Renal cortex interstitium (tissue), 11 donors: ENCODE results near the gene LMAN1L. TPM values are rescaled to one million over a fixed set of nuclear protein-coding genes. Genes with fewer than 3 reads are reported as not detected.

Experiments
- DNase-seq, 11 donors: peaks; one replicate each; pipeline ENCODE4 v3.0.0-alpha.2; 2013; ENCODE audit warnings: low read depth in 9 of 11, low spot score in 4 of 11; ENCODE audit errors: extremely low read depth in 1 of 11
- polyA plus RNA-seq, 3 donors: library from polyadenylated mRNA; unstranded; fragments of 120-200 nt; gene quantifications; one replicate each; pipeline ENCODE4 v1.2.1, GENCODE V29; 2013; ENCODE audit not compliant: insufficient read length in 3 of 3

The LMAN1L gene
- polyA plus RNA-seq, 3 donors, result not detected

DNA sequence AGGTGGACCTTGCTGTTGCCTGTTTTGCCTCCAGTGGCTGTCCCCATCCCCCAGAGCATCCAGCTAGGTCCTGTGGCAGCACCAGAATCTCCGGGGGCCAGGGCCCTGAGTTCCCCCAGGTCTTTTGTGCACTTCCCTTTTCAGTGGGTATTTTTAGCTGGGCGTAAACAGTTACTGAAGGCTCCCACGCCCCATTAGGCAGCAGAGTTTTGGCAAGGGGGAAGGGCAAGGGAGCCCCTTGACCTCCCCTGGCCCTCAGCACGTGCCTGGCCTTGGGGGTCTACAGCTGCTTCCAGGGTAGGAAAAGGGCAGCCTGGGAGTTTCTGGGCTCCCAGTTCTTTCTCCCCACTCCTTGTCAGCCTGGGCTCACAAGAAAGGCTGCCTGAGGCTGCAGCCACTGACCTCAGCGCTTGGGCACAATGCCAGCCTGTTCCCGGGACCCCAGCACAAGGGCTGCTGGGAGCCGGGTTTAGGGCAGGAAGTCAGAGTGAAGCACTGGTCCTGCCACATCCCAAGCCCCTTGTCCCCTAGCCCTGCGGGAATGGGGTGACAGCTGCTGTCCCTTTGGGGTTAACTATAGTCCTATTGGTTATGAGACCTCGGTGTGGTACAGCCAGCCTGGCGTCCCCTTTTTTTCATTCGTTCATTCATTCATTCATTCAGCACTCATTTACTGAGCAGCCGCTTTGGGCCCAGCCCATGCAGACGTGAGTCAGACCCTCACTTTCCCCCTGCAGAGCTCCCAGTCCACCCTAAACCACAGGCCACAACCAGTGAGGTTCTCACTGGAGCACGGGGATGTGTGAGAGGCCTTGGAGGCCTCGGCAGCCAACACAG lies 22.3 kb upstream of the LMAN1L start:
- DNase-seq, result no peak

DNA sequence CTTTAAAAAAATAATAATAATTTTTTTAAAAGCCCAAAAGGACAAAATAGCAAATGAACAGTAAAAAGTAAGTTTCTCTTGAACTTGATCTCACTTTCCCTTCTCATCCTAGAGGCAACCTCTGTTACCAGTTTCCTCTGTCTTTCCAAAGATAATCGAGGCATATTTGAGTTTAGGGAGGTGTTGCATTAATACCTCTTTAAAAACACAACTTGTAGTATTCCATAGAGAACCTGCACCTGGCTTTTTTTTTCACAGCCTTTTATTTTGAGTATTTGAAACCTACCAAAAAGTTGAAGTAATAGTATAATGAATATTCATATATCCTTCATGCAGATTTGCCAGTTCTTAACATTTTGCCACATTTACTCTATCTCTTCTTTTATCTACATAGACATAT lies 21.6 kb upstream of the LMAN1L start:
- DNase-seq, result no peak

DNA sequence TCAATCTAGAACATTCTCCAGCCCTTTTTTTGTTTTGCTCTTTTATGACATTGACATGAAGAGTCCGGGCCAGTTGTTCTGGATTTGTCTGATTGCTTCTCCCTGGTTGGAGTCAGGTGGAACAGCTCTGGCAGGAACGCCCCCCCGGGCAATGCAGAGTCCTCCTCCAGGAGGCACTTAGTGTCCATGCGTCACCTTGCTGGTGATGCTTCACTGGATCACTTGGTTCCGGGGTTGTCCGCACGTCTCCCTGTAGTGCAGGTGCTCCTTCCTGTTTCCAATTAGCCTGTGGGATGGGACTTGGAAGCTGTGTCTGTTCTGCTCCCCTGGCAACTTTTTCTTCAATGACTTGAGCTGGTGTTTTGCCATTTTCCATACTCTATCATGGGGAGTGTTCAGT lies 21.0 kb upstream of the LMAN1L start:
- DNase-seq, result no peak

DNA sequence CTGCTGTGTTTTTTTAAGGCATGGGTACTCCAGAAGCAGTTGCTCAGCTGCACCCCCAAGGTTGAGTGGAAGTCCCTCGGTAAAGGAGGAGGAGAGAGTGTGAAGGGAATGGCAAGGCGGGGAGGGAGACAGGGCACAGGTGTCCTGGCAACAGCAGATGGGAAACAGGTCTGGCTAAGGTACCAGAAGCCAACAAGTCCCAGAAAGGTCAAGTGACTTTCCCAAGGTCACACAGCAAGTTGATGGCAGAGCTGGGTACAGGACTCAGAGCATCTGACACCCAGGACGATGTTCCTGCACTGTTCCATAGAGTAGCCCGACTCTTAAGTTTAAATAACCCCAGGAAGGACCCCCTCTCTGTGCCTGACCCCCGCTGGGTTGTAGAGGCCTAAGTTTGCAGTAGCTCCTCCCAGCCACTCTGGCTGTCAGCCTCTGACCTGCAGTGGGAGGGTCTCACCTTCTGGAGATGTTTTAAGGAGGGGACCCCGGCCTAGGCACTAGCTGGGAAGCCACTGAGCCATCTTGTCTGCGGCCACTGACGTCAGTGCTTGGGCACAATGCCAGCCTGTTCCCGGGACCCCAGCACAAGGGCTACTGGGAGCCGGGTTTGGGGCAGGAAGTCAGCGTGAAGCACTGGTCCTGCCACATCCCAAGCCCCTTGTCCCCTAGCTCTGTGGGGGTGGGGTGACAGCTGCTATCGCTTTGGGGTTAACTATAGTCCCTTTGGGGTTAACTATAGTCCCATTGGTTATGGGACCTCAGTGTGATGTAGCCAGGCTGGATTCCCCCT lies 20.2 kb upstream of the LMAN1L start:
- DNase-seq, result no peak

DNA sequence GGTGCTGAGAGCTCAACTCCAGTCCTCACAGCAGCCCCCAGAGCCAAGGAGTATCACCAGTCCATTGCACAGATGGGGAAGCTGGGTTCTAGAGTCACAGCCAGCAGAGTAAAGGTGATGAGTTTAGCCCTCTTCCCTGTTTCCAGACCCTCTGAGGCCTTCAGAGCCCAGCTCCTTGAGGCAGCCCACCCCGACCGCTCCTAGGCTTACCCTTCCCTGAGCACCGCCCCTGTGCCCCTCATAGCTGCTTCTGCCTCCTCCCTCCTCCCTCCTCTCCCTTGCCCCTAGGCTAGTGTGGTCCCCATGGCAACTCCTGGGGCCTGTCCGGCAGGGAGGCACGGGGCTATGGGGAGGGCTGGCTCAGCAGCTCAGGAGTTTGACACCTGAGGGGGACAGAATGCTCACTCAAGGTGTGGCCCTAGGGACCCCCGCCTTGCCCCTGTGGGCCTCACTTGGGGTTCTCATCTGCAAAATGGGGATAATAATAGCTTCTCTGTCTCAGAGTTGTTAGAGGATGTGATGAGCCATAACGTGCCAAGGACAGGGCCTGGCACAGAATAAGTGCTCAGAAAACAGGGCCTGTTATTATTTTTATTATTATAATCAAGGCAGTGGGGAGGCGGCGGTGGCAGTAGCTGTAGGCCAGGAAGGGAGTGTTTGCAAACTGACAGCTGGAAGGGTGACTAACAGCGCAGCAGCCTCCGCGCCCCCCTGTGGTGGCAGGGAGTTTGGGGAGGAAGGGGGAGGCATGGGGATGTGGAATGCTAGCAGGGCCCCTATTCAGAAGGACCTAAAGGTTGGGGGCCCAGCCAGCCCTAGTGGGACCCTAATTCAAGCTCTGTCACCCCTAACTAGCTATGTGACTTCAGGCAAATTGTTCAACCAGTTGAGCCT lies 19.3 kb upstream of the LMAN1L start:
- no peak for DNase-seq

DNA sequence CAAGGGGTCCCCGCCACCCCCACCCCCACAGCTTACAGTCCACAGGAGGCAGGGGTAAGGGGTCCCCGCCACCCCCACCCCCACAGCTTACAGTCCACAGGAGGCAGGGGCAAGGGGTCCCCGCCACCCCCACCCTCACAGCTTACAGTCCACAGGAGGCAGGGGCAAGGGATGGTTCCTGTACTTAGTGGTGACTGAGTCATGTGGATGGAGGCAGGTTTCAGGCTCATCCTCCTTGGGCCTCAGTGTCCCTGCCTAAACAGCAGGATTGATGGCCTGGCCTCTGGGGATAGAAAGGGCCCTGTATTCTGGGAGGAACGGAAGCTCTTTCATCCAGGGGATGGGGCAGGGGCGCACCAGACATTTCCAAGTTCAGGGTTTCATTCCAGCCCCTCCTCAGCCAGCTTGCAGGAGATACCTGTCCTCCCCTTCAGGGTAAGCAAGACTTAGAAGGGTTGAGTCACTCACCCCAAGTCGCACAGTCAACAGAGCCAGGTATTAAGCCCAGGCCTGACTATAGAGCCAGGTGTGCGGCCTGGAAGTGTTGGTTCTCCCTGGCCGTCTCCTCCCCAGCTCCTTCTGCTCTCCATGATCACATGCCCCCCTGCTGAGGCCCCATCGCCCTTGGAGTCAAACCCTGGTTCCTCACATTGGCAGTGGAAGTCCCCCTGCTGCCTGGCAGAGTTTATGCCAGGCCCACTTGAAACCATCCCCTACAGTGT lies 18.2 kb upstream of the LMAN1L start:
- no peak for DNase-seq

DNA sequence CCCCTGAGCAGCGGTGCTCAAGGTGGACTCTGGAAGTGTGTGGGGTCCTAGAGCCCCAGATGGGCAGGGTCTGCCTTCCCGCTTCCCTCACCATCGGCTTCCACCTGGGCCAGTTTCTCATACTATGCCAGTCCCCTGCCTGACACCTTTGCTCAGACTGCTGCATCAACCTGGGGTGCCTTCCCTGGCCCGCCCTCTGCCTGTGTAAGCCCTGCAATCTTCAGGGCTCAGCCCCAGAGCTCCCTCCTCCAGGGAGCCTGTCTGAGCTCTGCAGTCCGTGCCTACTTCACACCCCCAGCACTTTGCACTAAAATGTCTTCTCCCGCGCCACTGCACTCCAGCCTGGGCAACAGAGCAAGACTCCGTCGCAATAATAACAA lies 17.7 kb upstream of the LMAN1L start:
- DNase-seq, result no peak

DNA sequence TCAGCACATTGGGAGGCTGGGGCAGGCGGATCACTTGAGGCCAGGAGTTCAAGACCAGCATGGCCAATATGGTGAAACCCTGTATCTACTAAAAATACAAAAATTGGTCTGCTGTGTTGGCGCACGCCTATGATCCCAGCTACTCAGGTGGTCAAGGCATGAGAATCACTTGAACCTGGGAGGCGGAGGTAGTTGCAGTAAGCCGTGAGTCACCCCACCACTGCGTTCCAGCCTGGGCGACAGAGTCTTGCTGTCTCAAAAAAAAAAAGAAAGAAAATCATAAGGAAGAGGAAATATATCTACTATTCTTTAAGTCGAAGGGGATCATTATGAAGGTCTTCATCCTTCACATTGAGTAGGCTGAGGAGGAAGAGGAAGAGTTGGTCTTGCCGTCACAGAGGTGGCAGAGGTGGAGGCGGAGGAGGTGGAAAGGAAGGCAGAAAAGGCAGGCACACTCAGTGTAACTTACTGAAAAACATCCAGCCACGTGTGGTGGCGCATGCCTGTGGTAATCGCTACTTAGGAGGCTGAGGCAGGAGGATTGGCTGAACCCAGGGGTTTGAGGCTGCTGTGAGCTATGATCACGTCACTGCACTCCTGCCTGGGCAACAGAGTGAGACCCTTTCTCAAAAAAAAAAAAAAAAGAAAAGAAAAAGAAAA lies 16.5 kb upstream of the LMAN1L start:
- DNase-seq, result no peak

DNA sequence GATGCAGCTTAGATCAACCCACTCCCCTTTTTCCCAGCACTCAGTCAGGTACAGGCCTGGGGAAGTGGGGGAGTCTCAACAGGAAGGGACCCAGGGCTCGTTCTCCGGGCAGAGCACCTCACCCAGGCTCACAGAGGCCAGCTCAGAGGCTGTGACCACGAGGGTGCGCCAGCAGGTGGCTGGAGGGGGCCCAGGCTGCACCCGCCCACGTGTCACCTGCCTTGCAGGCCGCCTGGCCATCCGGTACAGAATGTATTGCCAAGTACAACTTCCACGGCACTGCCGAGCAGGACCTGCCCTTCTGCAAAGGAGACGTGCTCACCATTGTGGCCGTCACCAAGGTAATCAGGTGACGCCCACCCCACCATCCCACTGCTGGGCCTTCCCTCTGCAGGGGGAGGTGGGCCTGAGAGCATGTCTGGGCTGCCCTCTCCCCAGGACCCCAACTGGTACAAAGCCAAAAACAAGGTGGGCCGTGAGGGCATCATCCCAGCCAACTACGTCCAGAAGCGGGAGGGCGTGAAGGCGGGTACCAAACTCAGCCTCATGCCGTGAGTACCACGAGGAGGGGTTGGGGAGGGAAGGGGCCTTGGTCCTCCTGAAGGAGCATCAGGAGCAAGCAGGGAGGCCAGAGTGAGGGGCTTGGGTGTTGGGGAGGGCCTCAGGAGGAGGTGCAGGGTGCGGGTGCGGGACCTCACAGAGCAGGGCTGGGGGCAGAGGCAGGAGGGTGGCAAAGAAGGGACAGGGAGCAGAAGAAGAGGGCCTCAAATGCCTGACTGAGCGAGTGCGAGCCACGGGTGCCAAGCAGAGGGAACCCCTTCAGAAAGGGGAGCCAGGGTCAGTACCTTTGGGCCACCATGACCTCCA lies 14.0 kb upstream of the LMAN1L start:
- no peak for DNase-seq

DNA sequence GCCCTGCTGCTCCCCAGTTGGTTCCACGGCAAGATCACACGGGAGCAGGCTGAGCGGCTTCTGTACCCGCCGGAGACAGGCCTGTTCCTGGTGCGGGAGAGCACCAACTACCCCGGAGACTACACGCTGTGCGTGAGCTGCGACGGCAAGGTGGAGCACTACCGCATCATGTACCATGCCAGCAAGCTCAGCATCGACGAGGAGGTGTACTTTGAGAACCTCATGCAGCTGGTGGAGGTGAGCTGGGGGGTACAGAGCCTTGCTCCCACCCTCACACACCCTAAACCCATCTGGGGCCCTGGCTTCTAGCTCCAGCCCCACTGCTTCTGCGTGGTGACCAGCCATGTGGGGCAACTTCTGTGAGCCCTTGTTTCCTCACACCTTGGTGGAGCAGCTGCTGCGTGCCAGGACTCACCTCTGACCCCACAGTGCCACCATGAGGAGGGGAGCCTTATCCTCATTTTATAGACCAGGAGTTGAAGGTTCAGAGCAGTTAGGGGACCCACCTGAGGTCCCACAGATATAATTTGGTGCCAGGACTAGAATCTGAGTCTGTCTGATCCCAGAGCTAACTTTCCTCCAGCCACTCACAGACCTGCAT lies 13.3 kb upstream of the LMAN1L start:
- DNase-seq, result no peak

DNA sequence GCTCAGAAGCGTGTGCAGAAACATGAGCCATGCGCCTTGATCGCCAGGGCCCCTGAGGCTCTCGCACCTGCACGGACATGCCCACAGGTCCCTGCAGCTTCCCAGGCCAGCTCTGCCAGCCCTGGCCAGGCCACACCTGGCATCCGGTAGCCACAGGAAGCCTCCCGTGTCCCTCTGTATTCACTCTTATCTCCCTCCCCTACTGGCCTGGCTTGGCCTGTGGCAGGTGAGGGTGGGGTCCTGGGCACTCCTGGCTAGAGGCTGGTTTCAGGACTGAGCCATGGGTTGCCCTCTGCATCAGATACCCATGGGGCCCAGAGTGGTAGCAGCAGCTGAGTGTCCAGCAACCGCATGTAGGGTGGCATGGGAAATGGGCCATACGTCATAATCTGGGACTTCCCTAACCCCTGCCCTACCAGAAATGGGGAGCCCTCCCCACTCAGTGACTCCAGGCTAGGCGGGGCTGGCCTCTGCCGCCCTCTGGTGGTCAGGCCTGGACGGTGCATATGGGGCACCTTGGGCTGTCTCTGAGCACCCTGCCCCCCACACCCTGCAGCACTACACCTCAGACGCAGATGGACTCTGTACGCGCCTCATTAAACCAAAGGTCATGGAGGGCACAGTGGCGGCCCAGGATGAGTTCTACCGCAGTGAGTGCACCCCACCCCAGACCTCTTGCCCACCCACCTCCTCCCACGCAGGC lies 12.6 kb upstream of the LMAN1L start:
- DNase-seq, result no peak

DNA sequence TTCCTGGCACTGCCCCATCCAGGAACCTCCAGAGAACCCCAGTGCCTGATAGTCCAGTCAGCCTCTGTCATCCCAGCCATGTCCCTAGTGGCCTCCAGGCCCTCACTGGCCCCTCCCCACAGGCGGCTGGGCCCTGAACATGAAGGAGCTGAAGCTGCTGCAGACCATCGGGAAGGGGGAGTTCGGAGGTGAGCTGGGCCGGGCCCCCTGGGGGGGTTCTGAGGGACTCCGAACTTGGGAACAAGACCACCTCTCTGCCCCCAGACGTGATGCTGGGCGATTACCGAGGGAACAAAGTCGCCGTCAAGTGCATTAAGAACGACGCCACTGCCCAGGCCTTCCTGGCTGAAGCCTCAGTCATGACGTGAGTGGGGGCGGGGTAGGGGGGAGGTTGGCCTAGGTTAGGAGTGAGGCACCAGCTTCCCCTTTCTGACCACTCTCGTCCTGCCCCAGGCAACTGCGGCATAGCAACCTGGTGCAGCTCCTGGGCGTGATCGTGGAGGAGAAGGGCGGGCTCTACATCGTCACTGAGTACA lies 12.0 kb upstream of the LMAN1L start:
- DNase-seq, result no peak

DNA sequence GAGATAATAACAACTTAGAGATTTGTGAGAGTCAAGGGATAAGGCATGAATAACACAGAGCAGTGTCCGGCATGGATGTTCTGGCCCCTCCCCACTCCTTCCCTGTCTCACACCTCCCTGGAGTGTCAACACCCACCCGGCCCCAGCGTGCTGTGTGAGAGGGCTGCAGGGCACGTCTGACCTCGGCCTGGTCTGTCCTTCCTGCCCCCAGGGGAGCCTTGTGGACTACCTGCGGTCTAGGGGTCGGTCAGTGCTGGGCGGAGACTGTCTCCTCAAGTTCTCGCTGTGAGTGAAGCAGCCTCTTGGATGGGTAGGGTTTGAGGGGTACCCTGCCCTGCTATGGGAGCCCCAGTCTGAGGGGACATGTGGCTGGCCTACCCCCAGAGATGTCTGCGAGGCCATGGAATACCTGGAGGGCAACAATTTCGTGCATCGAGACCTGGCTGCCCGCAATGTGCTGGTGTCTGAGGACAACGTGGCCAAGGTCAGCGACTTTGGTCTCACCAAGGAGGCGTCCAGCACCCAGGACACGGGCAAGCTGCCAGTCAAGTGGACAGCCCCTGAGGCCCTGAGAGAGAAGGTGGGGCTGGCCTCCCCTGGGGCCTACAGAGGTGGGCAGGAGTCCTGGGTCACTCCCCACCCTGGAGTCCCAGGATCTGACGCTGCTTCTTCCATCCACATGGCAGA lies 11.2 kb upstream of the LMAN1L start:
- no peak for DNase-seq

DNA sequence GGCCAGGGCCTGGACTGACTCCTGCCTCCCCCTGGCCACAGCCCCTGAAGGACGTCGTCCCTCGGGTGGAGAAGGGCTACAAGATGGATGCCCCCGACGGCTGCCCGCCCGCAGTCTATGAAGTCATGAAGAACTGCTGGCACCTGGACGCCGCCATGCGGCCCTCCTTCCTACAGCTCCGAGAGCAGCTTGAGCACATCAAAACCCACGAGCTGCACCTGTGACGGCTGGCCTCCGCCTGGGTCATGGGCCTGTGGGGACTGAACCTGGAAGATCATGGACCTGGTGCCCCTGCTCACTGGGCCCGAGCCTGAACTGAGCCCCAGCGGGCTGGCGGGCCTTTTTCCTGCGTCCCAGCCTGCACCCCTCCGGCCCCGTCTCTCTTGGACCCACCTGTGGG lies 10.3 kb upstream of the LMAN1L start:
- DNase-seq, result no peak

DNA sequence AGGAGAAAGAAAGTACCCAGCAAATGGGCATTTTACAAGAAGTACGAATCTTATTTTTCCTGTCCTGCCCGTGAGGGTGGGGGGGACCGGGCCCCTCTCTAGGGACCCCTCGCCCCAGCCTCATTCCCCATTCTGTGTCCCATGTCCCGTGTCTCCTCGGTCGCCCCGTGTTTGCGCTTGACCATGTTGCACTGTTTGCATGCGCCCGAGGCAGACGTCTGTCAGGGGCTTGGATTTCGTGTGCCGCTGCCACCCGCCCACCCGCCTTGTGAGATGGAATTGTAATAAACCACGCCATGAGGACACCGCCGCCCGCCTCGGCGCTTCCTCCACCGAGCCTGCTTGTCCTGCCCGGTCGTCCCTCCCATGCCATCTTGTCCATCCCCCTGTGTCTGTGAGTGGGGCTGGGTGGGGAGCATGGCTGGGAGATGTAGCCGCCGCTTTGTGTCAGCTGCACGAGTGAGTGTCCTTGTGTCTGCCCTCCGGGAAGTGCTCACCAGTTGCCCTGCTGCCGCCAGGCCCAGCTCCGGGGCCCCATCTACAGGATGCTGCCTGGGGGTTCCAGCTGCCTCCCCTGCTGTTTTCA lies 9.7 kb upstream of the LMAN1L start:
- DNase-seq, result no peak
